Uterus (tissue), 4 donors: Measurements from ENCODE around the gene MET. TPM values are rescaled to one million over a fixed set of nuclear protein-coding genes. Genes with fewer than 3 reads are reported as not detected.

Experiments used
- DNase-seq, 2 donors: peaks; one replicate each; pipeline ENCODE4 v3.0.0-alpha.2; 2019 to 2020
- H3K27ac ChIP-seq, 2 donors: fragments of 200-600 bp; sonication (generic); 1 replicate in 1 of 2; 2 replicates in 1 of 2; pipeline ENCODE4 v1.5.1; 2016 to 2018
- H3K27me3 ChIP-seq, 2 donors: fragments of 200-600 bp; sonication (generic); one replicate each; pipeline ENCODE4 v1.5.1; 2018 to 2019; ENCODE audit warnings: control low read depth in 1 of 2
- H3K36me3 ChIP-seq, 2 donors: fragments of 200-600 bp; sonication (generic); one replicate each; pipeline ENCODE4 v1.5.1; 2019; ENCODE audit warnings: control low read depth in 1 of 2
- H3K4me1 ChIP-seq, 2 donors: fragments of 200-600 bp; sonication (generic); one replicate each; pipeline ENCODE4 v1.5.1; 2018 to 2019; ENCODE audit warnings: control low read depth in 1 of 2
- H3K4me3 ChIP-seq, 2 donors: fragments of 200-600 bp; sonication (generic); 1 replicate in 1 of 2; 2 replicates in 1 of 2; pipeline ENCODE4 v1.5.1; 2018 to 2019; ENCODE audit warnings: mild to moderate bottlenecking in 1 of 2
- H3K9me3 ChIP-seq, 2 donors: fragments of 200-600 bp; sonication (generic); one replicate each; pipeline ENCODE4 v1.5.1; 2019; ENCODE audit warnings: control low read depth in 1 of 2
- POLR2A ChIP-seq, 2 donors: fragments of 450-650 bp; IDR thresholded peaks; one replicate each; pipeline ENCODE4 v1.6.1; 2016; ENCODE audit warnings: antibody characterized with exemption in 2 of 2, mild to moderate bottlenecking in 1 of 2, moderate library complexity in 1 of 2
- intact Hi-C: fragments of 100-400 bp; cut with DNase I; formaldehyde crosslinking; loops from one replicate; pipeline ENCODE4 v1.15.1; 2023; ENCODE audit warnings: low total_unique reads
- total RNA-seq, 4 donors: library from RNA; depleted of rRNA in 3 of 4; stranded (reverse); fragments of >200 nt in 3 of 4; gene quantifications; one replicate each; pipeline versions ENCODE4 v1.1.0 to v1.2.4, GENCODE V29; 2014 to 2023
- TF ChIP-seq, protein P1 (sequence below), 4 experiments: fragments of 200-600 bp in 2 of 4; fragments of 450-650 bp in 2 of 4; sonication (generic) in 2 of 4; IDR thresholded peaks; one replicate each; pipeline ENCODE4 v1.5.1; 2016 to 2019; ENCODE audit warnings: antibody characterized with exemption in 4 of 4, mild to moderate bottlenecking in 2 of 4, moderate library complexity in 1 of 4
- donor health status: DM: yes; HTN: yes; CAD: no.

MET gene
- total RNA-seq, 4 donors from 2014 or later: 13.8 to 37.2 (median 35.6) TPM

DNA sequence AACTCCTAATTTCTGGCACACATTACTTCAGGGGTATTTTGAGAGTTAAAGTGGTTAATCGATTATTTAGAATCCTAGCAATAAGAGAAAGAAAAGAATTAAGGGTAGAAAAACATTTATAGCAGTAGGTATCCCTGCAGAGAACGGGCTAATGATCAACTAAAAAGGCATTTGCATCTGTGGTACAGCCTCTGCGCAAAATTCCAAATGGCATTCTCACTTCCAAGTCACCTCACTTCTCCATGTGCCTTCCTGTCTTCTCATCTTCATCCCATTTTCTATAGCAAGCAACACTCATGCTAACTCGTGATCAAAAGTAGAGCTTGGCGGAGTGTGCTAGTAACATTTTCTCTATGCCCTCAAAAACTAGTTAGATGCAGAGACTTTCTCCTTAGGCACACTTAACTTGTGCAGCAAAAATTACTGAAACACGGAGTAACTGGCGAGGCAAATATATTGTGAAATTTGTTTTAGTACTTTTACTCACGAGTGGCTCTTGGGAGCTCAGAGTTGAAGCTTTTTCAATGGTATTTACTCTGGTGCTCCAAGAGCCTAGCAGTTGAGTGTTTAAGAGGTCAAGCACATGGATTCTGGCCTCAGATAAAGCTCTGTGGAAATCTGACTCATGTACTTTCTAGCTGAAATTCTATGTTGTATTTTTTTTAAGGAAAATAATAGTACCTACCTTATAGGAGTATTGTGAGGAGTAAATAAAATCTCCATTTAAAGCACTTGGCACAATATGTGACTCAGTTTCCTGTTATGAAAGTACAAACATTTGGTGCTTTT lies 65.1 kb downstream of the MET start:
- TF ChIP-seq, protein P1, sequence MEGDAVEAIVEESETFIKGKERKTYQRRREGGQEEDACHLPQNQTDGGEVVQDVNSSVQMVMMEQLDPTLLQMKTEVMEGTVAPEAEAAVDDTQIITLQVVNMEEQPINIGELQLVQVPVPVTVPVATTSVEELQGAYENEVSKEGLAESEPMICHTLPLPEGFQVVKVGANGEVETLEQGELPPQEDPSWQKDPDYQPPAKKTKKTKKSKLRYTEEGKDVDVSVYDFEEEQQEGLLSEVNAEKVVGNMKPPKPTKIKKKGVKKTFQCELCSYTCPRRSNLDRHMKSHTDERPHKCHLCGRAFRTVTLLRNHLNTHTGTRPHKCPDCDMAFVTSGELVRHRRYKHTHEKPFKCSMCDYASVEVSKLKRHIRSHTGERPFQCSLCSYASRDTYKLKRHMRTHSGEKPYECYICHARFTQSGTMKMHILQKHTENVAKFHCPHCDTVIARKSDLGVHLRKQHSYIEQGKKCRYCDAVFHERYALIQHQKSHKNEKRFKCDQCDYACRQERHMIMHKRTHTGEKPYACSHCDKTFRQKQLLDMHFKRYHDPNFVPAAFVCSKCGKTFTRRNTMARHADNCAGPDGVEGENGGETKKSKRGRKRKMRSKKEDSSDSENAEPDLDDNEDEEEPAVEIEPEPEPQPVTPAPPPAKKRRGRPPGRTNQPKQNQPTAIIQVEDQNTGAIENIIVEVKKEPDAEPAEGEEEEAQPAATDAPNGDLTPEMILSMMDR (IDR thresholded peaks at IDR 0.05): no peak
- no peak for TF ChIP-seq POLR2A (IDR thresholded peaks at IDR 0.05)
- Histone ChIP-seq H3K27ac (no peak overlapping the region), H3K4me3 (no peak overlapping the region), H3K36me3 (no peaks in the 10 kb centered on the region), H3K27me3 (no peaks in the 10 kb centered on the region), H3K4me1 (no peaks in the 10 kb centered on the region), H3K9me3 (no peaks in the 10 kb centered on the region)
- DNase-seq: no peak
- intact Hi-C loops: no loop called here

DNA sequence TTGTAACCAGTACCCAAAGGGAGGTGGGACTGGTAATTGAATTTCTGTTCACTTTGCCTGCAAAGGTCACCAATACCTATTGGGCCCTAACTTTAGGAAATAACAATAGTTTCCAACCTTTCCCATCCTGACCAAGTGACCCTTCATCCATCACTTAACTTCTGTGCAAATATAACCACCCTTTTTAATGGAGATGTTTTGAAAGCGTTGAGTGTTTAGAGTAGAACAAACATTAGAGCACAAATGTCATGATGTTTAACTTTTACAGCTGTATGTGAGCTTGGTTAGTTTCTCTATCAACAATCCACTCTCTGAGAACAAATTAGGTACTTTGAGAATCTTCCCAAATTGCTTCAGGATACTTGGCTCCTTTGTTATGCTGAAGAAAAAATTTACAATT lies 66.4 kb downstream of the MET start:
- H3K27me3 ChIP-seq: no peaks in the 10 kb centered on the region
- H3K27ac ChIP-seq: no peak overlapping the region
- DNase-seq: no peak
- intact Hi-C loops: no loop called here
- no peaks in the 10 kb centered on the region for H3K9me3 ChIP-seq
- H3K36me3 ChIP-seq: no peaks in the 10 kb centered on the region
- H3K4me3 ChIP-seq: no peak overlapping the region
- no peak for TF ChIP-seq POLR2A (IDR thresholded peaks at IDR 0.05)
- TF ChIP-seq, protein P1 (IDR thresholded peaks at IDR 0.05): no peak
- no peaks in the 10 kb centered on the region for H3K4me1 ChIP-seq

DNA sequence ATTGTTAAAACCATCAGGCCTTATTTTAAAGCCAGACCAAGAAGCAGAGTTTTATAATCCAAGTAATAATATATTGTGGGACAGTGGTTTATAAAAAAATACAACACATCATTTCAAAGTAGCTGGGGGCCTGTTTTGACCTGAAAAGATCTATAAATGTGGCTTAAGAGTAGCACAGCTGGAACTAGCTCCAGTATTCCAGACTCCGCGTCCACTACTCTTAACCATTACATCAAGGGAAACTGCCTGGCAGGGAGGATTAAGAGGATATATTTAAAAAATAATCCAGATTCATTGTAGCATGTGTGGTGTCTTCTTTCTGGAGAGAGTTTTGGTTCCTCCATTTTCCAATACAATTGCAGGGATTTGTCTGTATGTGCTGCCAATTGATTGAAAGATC lies 67.3 kb downstream of the MET start:
- Histone ChIP-seq H3K9me3 (no peaks in the 10 kb centered on the region), H3K27me3 (no peaks in the 10 kb centered on the region), H3K36me3 (no peaks in the 10 kb centered on the region), H3K27ac (no peak overlapping the region), H3K4me1 (no peaks in the 10 kb centered on the region), H3K4me3 (no peak overlapping the region)
- intact Hi-C loops: no loop called here
- DNase-seq: no peak
- TF ChIP-seq, protein P1 (IDR thresholded peaks at IDR 0.05): no peak
- TF ChIP-seq POLR2A (IDR thresholded peaks at IDR 0.05): no peak

GRCh38 chr7:116740231-116740630 lies 68.2 kb downstream of the MET start:
- TF ChIP-seq, protein P1 (IDR thresholded peaks at IDR 0.05): no peak
- no peak for TF ChIP-seq POLR2A (IDR thresholded peaks at IDR 0.05)
- intact Hi-C loops: no loop called here
- no peak overlapping the region for H3K27ac ChIP-seq
- H3K4me3 ChIP-seq: no peak overlapping the region
- no peaks in the 10 kb centered on the region for H3K4me1 ChIP-seq
- DNase-seq: no peak
- H3K9me3 ChIP-seq: no peaks in the 10 kb centered on the region
- H3K36me3 ChIP-seq: no peaks in the 10 kb centered on the region
- no peaks in the 10 kb centered on the region for H3K27me3 ChIP-seq

DNA sequence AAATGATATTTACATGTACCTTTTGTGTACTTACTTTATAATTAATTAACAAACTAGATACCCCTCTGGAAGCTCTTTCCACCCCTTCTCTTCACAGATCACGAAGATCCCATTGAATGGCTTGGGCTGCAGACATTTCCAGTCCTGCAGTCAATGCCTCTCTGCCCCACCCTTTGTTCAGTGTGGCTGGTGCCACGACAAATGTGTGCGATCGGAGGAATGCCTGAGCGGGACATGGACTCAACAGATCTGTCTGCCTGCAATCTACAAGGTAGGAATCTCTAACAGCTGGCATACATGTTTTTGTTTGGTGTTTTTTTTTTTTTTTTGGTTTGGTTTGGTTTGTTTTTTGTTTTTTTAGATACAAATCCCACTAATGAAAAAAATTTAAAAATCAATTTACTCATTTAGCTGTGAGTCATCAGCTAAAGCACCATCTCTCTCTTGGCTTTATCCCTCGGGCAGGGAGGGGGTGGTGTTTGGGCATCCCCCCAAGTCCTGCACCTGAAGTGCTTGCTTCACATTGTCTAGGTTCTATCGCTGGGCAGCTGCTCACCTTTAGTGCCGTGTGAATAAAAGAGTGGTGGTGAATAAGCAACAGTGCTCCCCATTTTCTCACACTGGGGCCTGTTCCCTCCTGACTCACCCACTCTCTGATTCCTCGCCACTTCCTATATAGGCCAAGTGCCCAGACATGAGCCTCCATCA lies 68.9 kb downstream of the MET start:
- Histone ChIP-seq H3K4me3 (no peak overlapping the region), H3K36me3 (no peaks in the 10 kb centered on the region), H3K27ac (no peak overlapping the region), H3K27me3 (no peaks in the 10 kb centered on the region), H3K4me1 (no peaks in the 10 kb centered on the region), H3K9me3 (no peaks in the 10 kb centered on the region)
- DNase-seq: no peak
- TF ChIP-seq, protein P1 (IDR thresholded peaks at IDR 0.05): no peak
- no peak for TF ChIP-seq POLR2A (IDR thresholded peaks at IDR 0.05)
- intact Hi-C loops: no loop called here
